Epithelial cell of esophagus (primary cell): ENCODE results near the gene CASS4.

Source experiments
- DNase-seq: peaks from one replicate; pipeline ENCODE4 v3.0.0; 2010; ENCODE audit warnings: low read depth
- H3K4me3 ChIP-seq: 2 replicates; pipeline ENCODE4 v1.5.1; 2011; ENCODE audit warnings: mild to moderate bottlenecking, low read length, control low read depth
- CTCF ChIP-seq: IDR thresholded peaks from 2 replicates; pipeline ENCODE4 v1.5.1; 2011; ENCODE audit warnings: low read depth, mild to moderate bottlenecking, low read length, control low read depth, inconsistent platforms; ENCODE audit not compliant: insufficient read depth; ENCODE audit errors: missing control alignments

The CASS4 gene

DNA sequence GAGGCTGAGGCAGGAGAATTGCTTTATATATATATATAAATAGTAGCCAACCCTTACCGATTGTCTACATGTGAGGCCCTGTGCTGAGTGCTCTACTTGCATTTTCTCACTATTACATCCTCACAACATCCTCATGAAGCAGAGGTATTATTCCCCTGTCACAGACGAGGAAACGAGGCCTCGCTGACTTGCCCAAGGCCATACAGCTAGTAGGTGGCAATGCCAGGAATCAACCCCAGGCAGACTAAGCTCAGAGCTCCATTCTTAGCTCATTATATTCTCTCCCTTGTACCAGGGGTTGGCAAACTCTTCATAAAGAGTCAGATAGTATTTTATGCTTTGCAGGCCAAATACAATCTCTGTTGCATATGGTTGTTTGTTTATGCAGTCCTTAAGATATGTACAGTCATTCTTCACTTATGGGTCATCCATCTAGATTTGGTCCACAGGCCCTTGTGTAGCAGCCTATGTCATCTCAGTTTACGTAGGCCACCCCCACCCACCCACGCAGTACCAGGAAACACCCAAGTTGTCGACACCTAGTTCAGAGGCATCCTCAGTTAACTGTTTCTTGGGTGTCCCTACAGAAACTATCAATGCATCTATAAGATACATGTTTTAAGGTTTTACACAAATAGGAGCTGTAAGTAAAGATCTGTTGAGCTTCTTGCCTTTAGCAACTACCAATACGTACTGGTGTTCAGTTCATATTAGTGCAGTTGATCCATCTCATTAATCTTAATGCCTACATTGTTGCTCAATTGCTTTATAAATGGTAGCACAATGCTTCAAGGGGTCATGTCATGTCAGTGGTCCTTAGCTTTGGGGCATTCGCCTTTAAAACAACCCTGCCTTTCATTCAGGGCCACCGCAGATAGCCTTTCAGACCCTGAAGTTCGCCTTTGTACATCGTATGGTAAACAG is 3.0 kb downstream of the CASS4 start:
- no peak overlapping the region for H3K4me3 ChIP-seq
- DNase-seq = peak; percentile 21
- TF ChIP-seq CTCF = no peak

DNA sequence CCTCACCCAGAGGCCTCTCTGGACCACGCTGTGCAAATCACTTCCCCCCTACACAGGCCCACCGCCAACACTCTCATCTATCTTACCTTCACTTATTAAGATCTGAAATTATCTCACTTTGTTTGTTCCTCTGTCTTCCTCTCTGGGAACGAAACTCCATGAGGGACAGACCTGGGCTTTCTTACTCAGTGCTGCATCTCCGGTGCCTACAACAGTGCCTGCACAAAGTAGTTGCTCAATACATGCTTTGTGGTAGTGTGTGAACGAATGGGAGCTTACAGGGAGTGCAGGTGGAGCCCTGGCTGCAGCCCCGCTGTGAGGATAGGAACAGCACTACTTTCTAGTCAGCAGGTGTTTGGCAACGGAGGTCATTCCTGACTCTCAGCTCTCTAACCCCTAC is 5.3 kb downstream of the CASS4 start:
- no peak for DNase-seq
- no peak for TF ChIP-seq CTCF
- no peak overlapping the region for H3K4me3 ChIP-seq

DNA sequence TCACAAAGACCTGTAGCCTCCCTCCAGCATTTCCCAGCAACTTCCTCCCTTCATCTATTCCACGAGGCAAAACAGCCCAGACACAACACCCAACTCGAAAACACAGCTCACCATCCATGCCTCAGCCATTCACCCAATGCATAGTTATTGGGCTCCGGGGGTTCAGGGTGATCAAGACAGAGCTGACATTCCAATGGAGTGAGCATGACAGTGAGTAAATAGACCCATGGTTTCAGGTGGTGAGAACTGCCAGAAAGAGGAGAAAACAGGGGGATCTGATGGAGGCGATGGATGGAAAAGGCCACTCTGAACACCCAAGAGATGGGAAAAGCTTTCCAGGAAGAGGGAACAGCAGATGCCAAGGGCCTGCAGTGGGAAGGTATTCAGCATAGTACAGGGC is 5.9 kb downstream of the CASS4 start:
- H3K4me3 ChIP-seq = no peak overlapping the region
- peak; percentile 16 for DNase-seq
- TF ChIP-seq CTCF = no peak

GRCh38 chr20:56418385-56418861 is 6.4 kb downstream of the CASS4 start:
- no peak for TF ChIP-seq CTCF
- no peak for DNase-seq
- H3K4me3 ChIP-seq = no peak overlapping the region

DNA sequence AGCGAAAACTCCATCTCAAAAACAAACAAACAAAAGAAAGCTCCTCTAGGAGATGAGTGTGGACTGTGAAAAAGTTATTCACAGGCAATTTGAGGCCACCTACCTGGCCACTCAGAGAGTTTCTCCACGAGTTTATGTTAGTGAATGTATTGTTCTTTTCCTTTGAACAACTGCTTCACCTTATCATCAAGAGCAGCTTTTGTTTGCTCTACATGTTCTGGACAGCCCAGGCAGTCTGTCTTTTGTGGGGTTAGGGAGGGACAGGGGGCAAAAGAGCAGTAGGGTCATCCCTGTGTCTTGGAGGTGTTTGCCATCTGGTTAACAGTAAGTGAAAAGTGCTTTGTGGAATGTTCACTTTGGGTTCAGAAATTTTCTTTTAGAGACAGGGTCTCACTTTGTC is 8.0 kb downstream of the CASS4 start:
- no peak for TF ChIP-seq CTCF
- no peak for DNase-seq
- no peak overlapping the region for H3K4me3 ChIP-seq

GRCh38 chr20:56420940-56421688 is 9.1 kb downstream of the CASS4 start:
- DNase-seq = no peak
- H3K4me3 ChIP-seq = no peak overlapping the region
- TF ChIP-seq CTCF = no peak
